Measurements from ENCODE around the gene EOGT. TPM values are rescaled to one million over a fixed set of nuclear protein-coding genes. Genes with fewer than 3 reads are reported as not detected.

EOGT gene
- total and polyA plus RNA-seq, 2 of the 4 experiments (the other 2 are of a cell fraction): 12.3 to 41.2 TPM

- no peaks in the 10 kb centered on the region for H3K9me3 ChIP-seq (ENCODE audit: control insufficient read depth, insufficient read depth, low read length)
- no peak overlapping the region for H4K8ac ChIP-seq (ENCODE audit: low read depth in 2 of 2, low read length in 2 of 2)
- peaks cover 32% of the 10 kb centered on the region for H3K36me3 ChIP-seq (ENCODE audit: control insufficient read depth, insufficient read depth, low read length)
- H3K56ac ChIP-seq (ENCODE audit: extremely low read depth, insufficient read depth, low read length): no peak overlapping the region
- H3K14ac ChIP-seq (replicated peaks; ENCODE audit: low read depth, low read length): no peak overlapping the region
- peaks cover 8% of the 10 kb centered on the region for H3K4me1 ChIP-seq (ENCODE audit: control insufficient read depth, insufficient read depth, low read length)
- peaks cover 6 to 10% of the 10 kb centered on the region in 2 experiments; a peak in 3 of 4 replicates for H3K79me1 ChIP-seq (ENCODE audit: low read depth in 1 of 2, low read length in 2 of 2)
- CTCF ChIA-PET: no interaction called here
- 100% methylated on average over 2 of the region's 9 CpGs; no CpG with 5 or more reads in 1 of the 2 experiments for WGBS, 2 experiments (ENCODE audit: extremely low coverage in 2 of 2, insufficient read length in 1 of 2)
- H2AK5ac ChIP-seq (ENCODE audit: low read depth, low read length): no peak overlapping the region
- DNase-seq (no peak), ATAC-seq (ENCODE audit: low read depth) (no peak)
- H2BK5ac ChIP-seq (ENCODE audit: low read depth, low read length, poor library complexity, severe bottlenecking): no peak overlapping the region
- H3K4me2 ChIP-seq (ENCODE audit: low read depth, low read length): no peak overlapping the region
- H4K5ac ChIP-seq (ENCODE audit: low read depth, low read length): no peak overlapping the region
- no peak overlapping the region for H2AK9ac ChIP-seq (replicated peaks; ENCODE audit: low read depth, low read length, poor library complexity)
- no TSS peak for BruUV-seq (replicated peaks)
- POLR2A ChIA-PET (ENCODE audit: unreplicated experiment): no interaction called here
- no peak for TF ChIP-seq BHLHE40 (IDR thresholded peaks at IDR 0.05; ENCODE audit: low read depth, low read length)
- peaks cover 2% of the 10 kb centered on the region; the same call in 1 of the 2 replicates for H3K9me1 ChIP-seq (ENCODE audit: insufficient read depth, low read length)
- H3K9ac ChIP-seq (ENCODE audit: low read depth, low read length): no peak overlapping the region
- no peak overlapping the region for H2AFZ ChIP-seq (replicated peaks; ENCODE audit: low read length, poor library complexity)
- in situ Hi-C loops (cut with MboI; ENCODE audit: low sequenced_read_pairs): no loop called here
- no peak overlapping the region for H3K27ac ChIP-seq (ENCODE audit: insufficient read depth, low read length)
- H2BK120ac ChIP-seq (ENCODE audit: low read depth, low read length): no peak overlapping the region
- no peak overlapping the region for H2BK20ac ChIP-seq (ENCODE audit: low read depth, low read length)
- no peaks in the 10 kb centered on the region for H3K27me3 ChIP-seq (ENCODE audit: control insufficient read depth, insufficient read depth, low read length)
- H4K91ac ChIP-seq (ENCODE audit: insufficient read depth, low read depth, low read length): no peak overlapping the region
- H3K23ac ChIP-seq (ENCODE audit: low read depth, low read length): no peak overlapping the region
- H3K18ac ChIP-seq (ENCODE audit: low read depth, low read length): no peak overlapping the region
- no peaks in the 10 kb centered on the region for H4K20me1 ChIP-seq (ENCODE audit: insufficient read depth, low read length)
- intact Hi-C loops (cut with micrococcal nuclease): no loop called here
- H3K4ac ChIP-seq (ENCODE audit: low read depth, low read length): no peak overlapping the region
- dilution Hi-C loops (cut with HindIII; ENCODE audit: low sequenced_read_pairs, unreplicated experiment): no loop called here
- no peak overlapping the region for H2BK15ac ChIP-seq (ENCODE audit: low read depth, low read length)
- H3K4me3 ChIP-seq (ENCODE audit: insufficient read depth, low read depth, low read length): no peak overlapping the region
Measured at GRCh38 chr3:69004138-69004537, 9.3 kb downstream of the EOGT start.

All from IMR-90 (cell line).